WI38 (cell line): Measurements from ENCODE around the gene SKA1.
"Not testable (repeated sequence)": the region's sequence is repeated elsewhere in the genome, so short reads cannot be mapped to it uniquely, and the experiment has no call there.

ENCODE experiments used
- H3K4me3 ChIP-seq: 2 replicates; pipeline ENCODE4 v1.5.1; 2011; ENCODE audit warnings: low read depth, mild to moderate bottlenecking, control low read depth, low read length
- TF ChIP-seq, protein P1 (sequence below): IDR thresholded peaks from 2 replicates; pipeline ENCODE4 v1.5.1; 2012; ENCODE audit warnings: low read depth, mild to moderate bottlenecking, control low read depth, low read length

The SKA1 gene

DNA sequence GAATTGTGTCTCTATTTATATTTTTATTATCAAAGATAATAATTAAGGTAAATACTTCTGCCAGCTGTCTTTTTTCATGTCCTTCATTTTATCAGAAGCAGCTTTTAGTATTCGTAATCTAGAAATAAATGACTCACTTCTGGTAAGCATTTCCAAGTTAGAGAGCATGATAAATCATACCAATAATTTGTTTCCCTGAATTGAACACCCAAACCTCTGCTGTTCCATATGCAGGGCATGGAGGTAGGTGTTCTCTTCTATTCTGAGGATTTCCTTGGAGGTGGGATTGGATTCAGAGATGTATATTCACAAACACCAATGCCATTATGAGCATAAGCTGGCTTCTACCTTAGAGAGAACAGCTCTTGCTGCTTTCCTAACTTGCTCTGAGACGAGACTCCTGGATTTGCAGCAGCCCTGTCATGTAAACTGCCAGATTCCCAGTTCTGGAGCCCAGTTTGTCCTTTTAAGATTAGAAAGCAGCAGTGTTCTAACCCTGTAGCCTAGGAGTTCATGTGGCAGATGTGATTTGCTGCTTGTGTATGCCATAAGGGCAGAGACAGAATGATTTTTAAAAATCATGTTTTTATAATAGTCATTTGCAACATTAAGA lies 47.5 kb downstream of the SKA1 start:
- H3K4me3 ChIP-seq: no peak overlapping the region
- TF ChIP-seq, protein P1, sequence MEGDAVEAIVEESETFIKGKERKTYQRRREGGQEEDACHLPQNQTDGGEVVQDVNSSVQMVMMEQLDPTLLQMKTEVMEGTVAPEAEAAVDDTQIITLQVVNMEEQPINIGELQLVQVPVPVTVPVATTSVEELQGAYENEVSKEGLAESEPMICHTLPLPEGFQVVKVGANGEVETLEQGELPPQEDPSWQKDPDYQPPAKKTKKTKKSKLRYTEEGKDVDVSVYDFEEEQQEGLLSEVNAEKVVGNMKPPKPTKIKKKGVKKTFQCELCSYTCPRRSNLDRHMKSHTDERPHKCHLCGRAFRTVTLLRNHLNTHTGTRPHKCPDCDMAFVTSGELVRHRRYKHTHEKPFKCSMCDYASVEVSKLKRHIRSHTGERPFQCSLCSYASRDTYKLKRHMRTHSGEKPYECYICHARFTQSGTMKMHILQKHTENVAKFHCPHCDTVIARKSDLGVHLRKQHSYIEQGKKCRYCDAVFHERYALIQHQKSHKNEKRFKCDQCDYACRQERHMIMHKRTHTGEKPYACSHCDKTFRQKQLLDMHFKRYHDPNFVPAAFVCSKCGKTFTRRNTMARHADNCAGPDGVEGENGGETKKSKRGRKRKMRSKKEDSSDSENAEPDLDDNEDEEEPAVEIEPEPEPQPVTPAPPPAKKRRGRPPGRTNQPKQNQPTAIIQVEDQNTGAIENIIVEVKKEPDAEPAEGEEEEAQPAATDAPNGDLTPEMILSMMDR: no peak

DNA sequence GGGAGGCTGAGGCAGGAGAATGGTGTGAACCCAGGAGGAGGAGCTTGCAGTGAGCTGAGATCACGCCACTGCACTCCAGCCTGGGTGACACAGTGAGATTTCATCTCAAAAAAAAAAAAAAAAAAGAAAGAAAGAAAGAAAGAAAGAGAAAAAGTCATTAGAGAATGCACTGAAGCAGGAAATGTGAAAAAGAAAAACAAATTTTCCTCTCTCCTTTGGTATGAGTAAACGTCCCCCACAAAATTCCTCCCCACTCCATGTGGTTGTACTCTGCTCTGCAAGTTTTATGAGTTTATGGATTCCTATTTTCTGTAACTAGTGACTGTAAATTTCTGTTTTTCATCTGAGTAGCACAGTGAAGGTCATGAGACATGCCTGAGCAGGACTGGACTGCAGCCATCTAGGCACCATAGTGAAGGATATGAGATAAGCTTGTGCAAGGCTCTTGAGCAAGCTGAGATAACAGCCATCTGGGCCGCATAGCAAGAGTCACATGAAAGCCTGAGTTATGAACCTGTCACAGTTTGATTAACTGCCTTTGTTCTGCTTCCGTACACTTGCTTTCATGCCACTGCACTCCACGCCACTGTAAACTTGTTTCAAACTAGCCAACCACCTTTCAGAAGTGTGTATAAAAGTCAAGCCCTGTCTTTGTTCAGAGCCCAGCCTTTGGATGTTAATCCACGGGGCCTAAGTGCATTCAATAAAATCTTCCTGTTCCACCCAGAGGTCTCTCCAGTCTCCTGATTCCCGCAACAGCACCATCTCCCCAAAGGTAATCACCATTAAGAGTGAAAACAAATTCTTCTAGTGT lies 50.2 kb downstream of the SKA1 start:
- TF ChIP-seq, protein P1: no peak
- H3K4me3 ChIP-seq: no peak overlapping the region

DNA sequence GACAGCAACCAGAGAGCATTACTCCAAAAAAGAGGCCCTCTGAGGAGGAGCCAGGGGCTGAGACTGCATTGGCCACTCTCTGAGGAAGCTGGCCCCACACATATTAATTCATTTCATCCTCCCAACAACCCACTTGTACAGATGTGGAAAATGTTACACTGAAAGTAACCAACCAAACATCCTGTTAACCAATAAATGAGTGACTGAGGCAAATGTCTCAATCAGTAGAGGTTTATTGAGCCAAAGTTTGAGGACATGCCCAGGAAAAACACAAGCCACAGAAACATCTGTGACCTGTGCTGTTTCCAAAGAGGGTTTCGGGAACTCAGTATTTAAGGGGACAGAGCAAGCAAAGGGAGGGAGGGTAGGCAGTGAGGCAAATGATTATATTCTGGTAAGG lies 53.0 kb downstream of the SKA1 start:
- H3K4me3 ChIP-seq: no peak overlapping the region
- TF ChIP-seq, protein P1: no peak

DNA sequence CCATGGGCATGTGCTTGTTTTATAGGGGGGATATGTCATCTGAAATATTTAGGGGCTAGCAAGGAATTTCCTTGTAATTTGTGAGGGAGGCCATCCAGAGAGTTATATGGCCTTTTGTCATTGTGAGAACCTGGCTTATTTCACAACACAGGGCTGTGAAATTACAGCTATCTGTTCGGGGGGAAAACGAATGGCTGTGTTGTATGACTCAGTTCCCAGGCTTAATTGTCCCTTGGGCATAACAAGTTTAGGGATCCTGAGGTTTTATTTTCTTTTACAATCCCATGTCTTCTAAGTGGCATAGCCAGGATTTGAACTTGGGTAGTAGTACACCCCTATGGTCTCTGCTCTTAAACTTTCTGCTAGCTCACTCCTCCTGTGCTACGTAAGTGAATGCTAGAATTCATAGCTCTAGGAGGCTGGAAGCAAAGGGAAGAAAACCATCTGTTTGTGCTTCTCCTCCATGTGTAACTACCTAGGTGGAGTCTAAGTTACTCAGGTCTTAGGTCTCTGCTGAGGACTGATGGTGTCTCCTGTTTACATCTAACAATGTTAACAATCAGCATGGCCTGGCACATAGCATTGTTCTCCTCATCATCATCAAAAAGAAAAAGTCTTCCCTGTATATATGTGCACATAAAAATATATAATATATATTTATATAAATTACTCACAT lies 53.8 kb downstream of the SKA1 start:
- TF ChIP-seq, protein P1: no peak
- no peak overlapping the region for H3K4me3 ChIP-seq

DNA sequence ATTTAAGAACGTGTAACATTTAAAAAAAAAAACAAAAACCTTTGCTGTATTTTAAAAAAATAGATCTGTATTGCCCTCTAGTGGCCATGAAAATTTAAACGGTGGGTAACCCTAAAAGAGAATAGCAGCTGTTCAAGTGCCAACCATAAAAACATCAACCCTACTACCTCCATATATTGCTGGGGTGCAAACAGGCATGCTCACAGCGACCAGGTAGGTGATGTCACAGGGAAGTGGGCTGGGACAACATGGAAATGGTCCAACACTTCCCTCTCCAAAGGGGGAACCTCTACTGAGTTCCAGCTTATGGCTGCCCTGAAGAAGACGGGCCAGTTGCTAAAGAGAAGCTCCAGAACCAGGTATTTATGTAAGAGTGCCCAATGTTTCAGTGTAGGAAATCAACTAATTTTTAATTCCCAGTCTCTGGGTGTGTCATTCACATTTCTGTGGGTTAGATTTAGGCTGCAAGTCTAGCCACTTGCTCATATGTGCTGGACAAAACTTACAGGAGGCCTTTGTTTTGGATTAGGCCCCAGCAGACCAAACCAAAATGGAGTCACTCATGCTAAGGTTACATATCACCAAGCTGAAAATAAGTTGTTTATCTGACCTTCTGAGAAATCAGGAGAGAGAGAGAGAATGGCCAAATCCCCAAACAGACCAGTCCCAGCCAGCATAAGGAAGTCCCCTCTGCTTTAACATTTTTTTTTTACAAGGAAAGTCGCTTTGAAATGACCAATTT lies 54.5 kb downstream of the SKA1 start:
- TF ChIP-seq, protein P1: peak; percentile 30
- no peak overlapping the region for H3K4me3 ChIP-seq

DNA sequence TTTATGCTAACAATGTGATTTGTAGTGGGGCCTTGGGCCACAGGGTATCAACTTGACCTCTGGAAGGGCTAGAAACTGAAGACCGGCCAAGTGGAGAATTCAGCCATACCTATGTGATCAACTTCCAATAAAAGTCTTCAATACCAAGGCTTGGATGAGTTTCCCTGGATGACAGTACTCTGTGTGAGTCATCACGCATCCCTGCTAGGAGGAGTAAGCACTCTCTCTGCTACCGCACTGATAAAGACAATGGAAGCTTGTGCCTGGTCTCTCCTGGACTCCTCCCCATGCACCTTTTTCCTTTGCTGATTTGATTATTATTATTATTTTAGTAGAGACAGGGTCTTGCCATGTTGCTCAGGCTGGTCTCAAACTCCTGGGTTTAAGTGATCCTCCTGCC lies 58.1 kb downstream of the SKA1 start:
- TF ChIP-seq, protein P1: no peak
- H3K4me3 ChIP-seq: no peak overlapping the region

DNA sequence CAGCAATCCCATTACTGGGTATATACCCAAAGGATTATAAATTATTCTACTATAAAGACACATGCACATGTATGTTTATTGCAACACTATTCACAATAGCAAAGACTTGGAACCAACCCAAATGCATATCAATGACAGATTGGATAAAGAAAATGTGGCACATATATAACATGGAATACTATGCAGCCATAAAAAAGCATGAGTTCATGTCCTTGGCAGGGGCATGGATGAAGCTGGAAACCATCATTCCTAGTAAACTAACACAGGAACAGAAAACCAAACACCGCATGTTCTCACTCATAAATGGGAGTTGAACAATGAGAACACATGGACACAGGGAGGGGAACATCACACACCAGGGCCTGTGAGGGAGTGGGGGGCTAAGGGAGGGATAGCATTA lies 61.9 kb downstream of the SKA1 start:
- H3K4me3 ChIP-seq: not testable (repeated sequence)
